ENCODE measurements around the gene CALCOCO2.

DNA sequence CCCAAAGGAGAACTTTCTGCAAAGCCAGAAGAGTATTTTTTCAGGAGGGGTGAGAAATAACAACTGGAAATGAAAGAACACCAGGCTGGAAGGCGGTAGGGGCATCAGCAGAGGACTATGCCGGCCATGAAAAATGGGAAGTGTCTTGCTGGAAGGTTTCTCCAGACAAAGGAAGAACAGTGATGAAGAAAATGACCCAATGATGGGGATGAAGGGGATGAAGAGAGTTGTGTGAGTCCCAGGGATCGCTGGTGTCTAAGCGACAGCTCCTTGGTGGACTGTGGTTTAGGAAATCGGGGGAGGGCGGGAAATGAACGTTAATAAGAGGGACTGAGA, 14.4 kb upstream of the CALCOCO2 start:
- no peak for TF ChIP-seq POLR2AphosphoS5 (IDR thresholded peaks at IDR 0.05)
- TF ChIP-seq, protein P1, sequence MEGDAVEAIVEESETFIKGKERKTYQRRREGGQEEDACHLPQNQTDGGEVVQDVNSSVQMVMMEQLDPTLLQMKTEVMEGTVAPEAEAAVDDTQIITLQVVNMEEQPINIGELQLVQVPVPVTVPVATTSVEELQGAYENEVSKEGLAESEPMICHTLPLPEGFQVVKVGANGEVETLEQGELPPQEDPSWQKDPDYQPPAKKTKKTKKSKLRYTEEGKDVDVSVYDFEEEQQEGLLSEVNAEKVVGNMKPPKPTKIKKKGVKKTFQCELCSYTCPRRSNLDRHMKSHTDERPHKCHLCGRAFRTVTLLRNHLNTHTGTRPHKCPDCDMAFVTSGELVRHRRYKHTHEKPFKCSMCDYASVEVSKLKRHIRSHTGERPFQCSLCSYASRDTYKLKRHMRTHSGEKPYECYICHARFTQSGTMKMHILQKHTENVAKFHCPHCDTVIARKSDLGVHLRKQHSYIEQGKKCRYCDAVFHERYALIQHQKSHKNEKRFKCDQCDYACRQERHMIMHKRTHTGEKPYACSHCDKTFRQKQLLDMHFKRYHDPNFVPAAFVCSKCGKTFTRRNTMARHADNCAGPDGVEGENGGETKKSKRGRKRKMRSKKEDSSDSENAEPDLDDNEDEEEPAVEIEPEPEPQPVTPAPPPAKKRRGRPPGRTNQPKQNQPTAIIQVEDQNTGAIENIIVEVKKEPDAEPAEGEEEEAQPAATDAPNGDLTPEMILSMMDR (IDR thresholded peaks at IDR 0.05; ENCODE audit: poor library complexity, severe bottlenecking), result no peak
- no peak for TF ChIP-seq MXI1 (conservative IDR thresholded peaks at IDR 0.05; ENCODE audit: poor library complexity, severe bottlenecking)

Data from neural cell (in vitro differentiated cells).